Activated naive CD4-positive, alpha-beta T cell treated with anti-CD3 and anti-CD28 coated beads for 36 hours (primary cell): ENCODE results near the gene SEMA4A. TPM values are rescaled to one million over a fixed set of nuclear protein-coding genes. Genes with fewer than 3 reads are reported as not detected.
A peak's percentile ranks its signal among the peaks of the same experiment; 100 is the strongest.

Experiments
- CTCF ChIA-PET: fragments of 350-600 bp; sonication (Branson Sonifier 250); formaldehyde crosslinking; loops from one replicate; lab custom pipeline; 2021; ENCODE audit warnings: antibody characterized with exemption; lab: Charles Lee
- DNase-seq: peaks from one replicate; pipeline ENCODE4 v3.0.0-alpha.2; 2020
- H3K27ac Mint-ChIP-seq: one replicate; pipeline ENCODE4 v1.8.0; 2021; ENCODE audit warnings: mild to moderate bottlenecking, mixed read lengths
- H3K27me3 Mint-ChIP-seq: one replicate; pipeline ENCODE4 v1.8.0; 2021; ENCODE audit warnings: low read depth, mixed read lengths
- H3K36me3 Mint-ChIP-seq: one replicate; pipeline ENCODE4 v1.8.0; 2021; ENCODE audit warnings: low read depth, mixed read lengths
- H3K4me1 Mint-ChIP-seq: one replicate; pipeline ENCODE4 v1.8.0; 2021; ENCODE audit warnings: low read depth, mixed read lengths
- H3K4me3 Mint-ChIP-seq: one replicate; pipeline ENCODE4 v1.8.0; 2021; ENCODE audit warnings: mild to moderate bottlenecking, moderate library complexity, mixed read lengths
- H3K9me3 Mint-ChIP-seq: one replicate; pipeline ENCODE4 v1.8.0; 2021; ENCODE audit warnings: mixed read lengths
- intact Hi-C: fragments of 100-400 bp; cut with micrococcal nuclease; formaldehyde crosslinking; loops from one replicate; pipeline ENCODE4 v1.15.1; 2023
- total RNA-seq, 2 experiments: library from RNA; stranded (reverse); gene quantifications; one replicate each; pipeline ENCODE4 v1.2.3, GENCODE V29; 2021

Gene SEMA4A
- total RNA-seq, 2 experiments from 2014 or later, result 17.4 to 17.5 TPM

- no peaks in the 10 kb centered on the region for H3K9me3 Mint-ChIP-seq
Measured at GRCh38 chr1:156194300-156194652, 40.9 kb downstream of the SEMA4A start.

DNA sequence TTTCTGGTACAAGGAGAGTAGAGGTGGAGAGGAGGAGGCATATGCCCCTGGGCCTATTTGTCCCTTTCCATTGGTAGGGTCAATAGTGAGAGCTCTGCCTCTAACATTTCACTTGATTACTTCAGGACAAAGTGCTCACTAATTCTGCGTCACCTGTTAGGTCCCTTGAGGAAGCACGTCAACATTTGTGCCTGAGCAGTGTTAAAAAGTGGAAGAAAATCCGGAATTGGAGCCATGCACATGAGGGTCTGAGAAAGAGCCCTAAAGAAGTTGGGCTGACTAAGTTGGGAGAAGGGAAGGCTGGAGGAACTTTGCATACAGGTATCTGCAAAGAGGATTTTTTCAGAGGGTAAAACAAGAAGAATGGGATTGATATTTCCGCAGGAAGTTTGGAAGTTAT is 42.5 kb downstream of the SEMA4A start:
- Mint-ChIP-seq H3K4me3 (peak overlapping the region; percentile 79), H3K36me3 (peaks cover 41% of the 10 kb centered on the region), H3K9me3 (no peaks in the 10 kb centered on the region), H3K27me3 (no peaks in the 10 kb centered on the region), H3K4me1 (peaks cover 79% of the 10 kb centered on the region), H3K27ac (no peak overlapping the region)
- CTCF ChIA-PET, result interaction anchor here (1.2 to 9.7 kb wide), 3 partner anchors 17 to 48 kb away, joined by 3 to 90 read pairs (median 5); partner anchors contain the start of gene PMF1
- intact Hi-C loops, result no loop called here
- no peak for DNase-seq

More at GRCh38 chr1:156194300-156194652, 40.9 kb downstream of the SEMA4A start:
- Mint-ChIP-seq H3K27me3 (no peaks in the 10 kb centered on the region), H3K27ac (peak overlapping the region; percentile 74), H3K36me3 (peaks cover 41% of the 10 kb centered on the region), H3K4me1 (peaks cover 64% of the 10 kb centered on the region), H3K4me3 (peak overlapping the region; percentile 79)
- CTCF ChIA-PET, result interaction anchor here (0.6 to 9.7 kb wide), 5 partner anchors 9 to 103 kb away, joined by 3 to 90 read pairs (median 3); no protein-coding TSS in a partner anchor
- intact Hi-C loops, result loop anchor here (1.0 kb wide), 1 partner anchor 24 kb away; no protein-coding TSS in a partner anchor
- DNase-seq, result no peak

- CTCF ChIA-PET, result interaction anchor here (1.2 to 9.7 kb wide), 4 partner anchors 16 to 49 kb away, joined by 3 to 90 read pairs (median 6); partner anchors contain the start of gene PMF1
- intact Hi-C loops, result no loop called here
- peaks cover 79% of the 10 kb centered on the region for H3K4me1 Mint-ChIP-seq
- H3K27me3 Mint-ChIP-seq, result no peaks in the 10 kb centered on the region
- DNase-seq, result no peak
- no peaks in the 10 kb centered on the region for H3K9me3 Mint-ChIP-seq
- H3K27ac Mint-ChIP-seq, result no peak overlapping the region
- H3K36me3 Mint-ChIP-seq, result peaks cover 41% of the 10 kb centered on the region
- peak overlapping the region; percentile 79 for H3K4me3 Mint-ChIP-seq
Measured at GRCh38 chr1:156196445-156196844, 43.1 kb downstream of the SEMA4A start.

- CTCF ChIA-PET, result interaction anchor here (0.9 to 9.7 kb wide), 7 partner anchors 14 to 102 kb away, joined by 3 to 90 read pairs (median 5); partner anchors contain the start of gene PMF1
- intact Hi-C loops, result loop anchor here (1.0 kb wide), 5 partner anchors 13 to 139 kb away; partner anchors contain the start of genes CCT3 and TSACC
- H3K9me3 Mint-ChIP-seq, result no peaks in the 10 kb centered on the region
- peaks cover 66% of the 10 kb centered on the region for H3K4me1 Mint-ChIP-seq
- H3K27me3 Mint-ChIP-seq, result no peaks in the 10 kb centered on the region
- no peak overlapping the region for H3K4me3 Mint-ChIP-seq
- DNase-seq, result peak; percentile 72
- H3K27ac Mint-ChIP-seq, result no peak overlapping the region
- H3K36me3 Mint-ChIP-seq, result peaks cover 40% of the 10 kb centered on the region
Measured at GRCh38 chr1:156198831-156199349, 45.5 kb downstream of the SEMA4A start.

- Mint-ChIP-seq H3K27ac (no peak overlapping the region), H3K36me3 (peaks cover 38% of the 10 kb centered on the region), H3K27me3 (no peaks in the 10 kb centered on the region), H3K4me1 (peaks cover 66% of the 10 kb centered on the region), H3K9me3 (no peaks in the 10 kb centered on the region), H3K4me3 (no peak overlapping the region)
- CTCF ChIA-PET, result interaction anchor here (1.2 to 9.7 kb wide), 2 partner anchors 14 to 25 kb away, joined by 5 to 90 read pairs; no protein-coding TSS in a partner anchor
- intact Hi-C loops, result no loop called here
- DNase-seq, result peak; percentile 34
Measured at GRCh38 chr1:156200044-156200443, 46.7 kb downstream of the SEMA4A start.

DNA sequence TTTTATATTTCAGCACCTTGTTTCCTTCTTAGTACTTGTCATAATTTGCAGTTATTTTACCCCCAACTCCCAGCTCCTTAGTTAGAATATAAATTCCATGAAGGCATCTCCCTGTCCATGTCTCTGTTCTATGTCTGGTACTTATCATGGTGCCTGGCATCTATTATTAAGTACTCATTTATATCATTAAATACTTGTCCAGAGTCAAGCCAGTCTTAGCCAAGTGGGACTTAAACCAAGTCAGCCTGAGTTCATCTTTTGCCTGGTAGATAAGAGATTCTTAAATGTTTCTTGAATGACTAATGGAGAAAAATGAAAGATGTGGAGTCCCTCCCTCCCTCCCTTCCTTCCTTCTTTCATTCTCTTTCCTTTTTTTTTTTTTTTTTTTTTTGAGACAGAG is 49.9 kb downstream of the SEMA4A start:
- CTCF ChIA-PET, result interaction anchor here (0.6 to 1.2 kb wide), 3 partner anchors 10 to 397 kb away, joined by 3 read pairs; partner anchors contain the start of gene SLC25A44
- Mint-ChIP-seq H3K9me3 (no peaks in the 10 kb centered on the region), H3K27me3 (no peaks in the 10 kb centered on the region), H3K27ac (no peak overlapping the region), H3K4me1 (peaks cover 47% of the 10 kb centered on the region), H3K4me3 (peak overlapping the region; percentile 23), H3K36me3 (peaks cover 28% of the 10 kb centered on the region)
- DNase-seq, result no peak
- intact Hi-C loops, result no loop called here

DNA sequence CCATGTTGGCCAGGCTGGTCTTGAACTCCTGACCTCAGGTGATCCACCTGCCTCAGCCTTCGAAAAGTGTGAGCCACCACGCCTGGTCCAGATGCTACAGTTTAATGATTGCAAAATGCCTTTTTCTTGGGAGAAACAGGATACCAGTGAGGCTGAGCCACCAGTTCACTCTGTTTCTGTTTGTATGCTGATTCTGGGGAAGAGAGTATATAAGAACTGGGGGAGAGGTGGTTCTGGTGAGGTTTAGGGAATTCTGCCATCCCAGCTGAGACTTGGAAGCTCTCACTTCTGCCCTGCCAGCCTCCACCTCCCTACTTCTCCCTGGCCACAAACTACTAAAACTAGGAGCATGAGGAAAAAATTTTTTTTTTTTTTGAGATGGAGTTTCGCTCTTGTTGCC is 51.3 kb downstream of the SEMA4A start:
- H3K27ac Mint-ChIP-seq, result no peak overlapping the region
- CTCF ChIA-PET, result interaction anchor here (0.6 to 2.0 kb wide), 3 partner anchors 10 to 20 kb away, joined by 3 to 9 read pairs (median 4); no protein-coding TSS in a partner anchor
- no peak for DNase-seq
- peaks cover 36% of the 10 kb centered on the region for H3K4me1 Mint-ChIP-seq
- no peaks in the 10 kb centered on the region for H3K27me3 Mint-ChIP-seq
- peaks cover 32% of the 10 kb centered on the region for H3K36me3 Mint-ChIP-seq
- no peak overlapping the region for H3K4me3 Mint-ChIP-seq
- intact Hi-C loops, result no loop called here
- H3K9me3 Mint-ChIP-seq, result no peaks in the 10 kb centered on the region

- CTCF ChIA-PET, result interaction anchor here (6.7 kb wide), 1 partner anchor 14 kb away, joined by 54 read pairs; no protein-coding TSS in a partner anchor
- Mint-ChIP-seq H3K27me3 (no peaks in the 10 kb centered on the region), H3K4me3 (no peak overlapping the region), H3K4me1 (peaks cover 40% of the 10 kb centered on the region), H3K27ac (peak overlapping the region; percentile 74), H3K9me3 (no peaks in the 10 kb centered on the region), H3K36me3 (peaks cover 64% of the 10 kb centered on the region)
- intact Hi-C loops, result loop anchor here (5.0 kb wide), 1 partner anchor 234 kb away; the partner anchor contains the start of gene ARHGEF2
- no peak for DNase-seq
Measured at GRCh38 chr1:156211243-156211642, 57.9 kb downstream of the SEMA4A start.

DNA sequence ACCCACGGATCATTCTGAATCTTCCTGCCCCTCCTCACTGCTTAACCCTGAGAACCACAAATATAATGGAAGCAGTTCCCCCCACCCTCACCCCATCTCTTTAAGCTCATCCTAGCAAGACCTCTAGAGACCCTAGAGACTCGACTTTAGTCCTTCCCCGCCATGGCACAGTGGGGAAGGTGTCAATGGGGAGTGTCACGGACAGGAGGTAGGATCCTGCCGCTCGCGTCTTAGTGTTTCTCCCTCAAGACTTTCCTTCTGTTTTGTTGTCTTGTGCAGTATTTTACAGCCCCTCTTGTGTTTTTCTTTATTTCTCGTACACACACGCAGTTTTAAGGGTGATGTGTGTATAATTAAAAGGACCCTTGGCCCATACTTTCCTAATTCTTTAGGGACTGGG is 58.7 kb downstream of the SEMA4A start:
- peak overlapping the region; percentile 79 for H3K4me3 Mint-ChIP-seq
- H3K4me1 Mint-ChIP-seq, result peaks cover 45% of the 10 kb centered on the region

GRCh38 chr1:156212833-156213643 is 59.7 kb downstream of the SEMA4A start, which contains the start of gene PMF1:
TSS of gene PMF1 (plus strand) at chr1:156213007. CDS start at chr1:156213016, 9 bp downstream.
- peak within 1 kb of the TSS; percentile 79 for H3K4me3 Mint-ChIP-seq
- H3K27ac Mint-ChIP-seq, result peak within 1 kb of the TSS; percentile 97
- no peaks in the 10 kb centered on the region for H3K27me3 Mint-ChIP-seq
- intact Hi-C loops, result loop anchor here (1.0 to 5.0 kb wide), 4 partner anchors 10 to 236 kb away; partner anchors contain the start of gene ARHGEF2
- peaks cover 46% of the 10 kb centered on the region for H3K4me1 Mint-ChIP-seq
- peak; percentile 99 for DNase-seq
- no peaks in the 10 kb centered on the region for H3K9me3 Mint-ChIP-seq
- CTCF ChIA-PET, result interaction anchor here (0.6 to 6.7 kb wide), 11 partner anchors 9 to 259 kb away, joined by 3 to 54 read pairs (median 5); partner anchors contain the start of gene SLC25A44
- peaks cover 58% of the 10 kb centered on the region for H3K36me3 Mint-ChIP-seq

More for the DNA sequence above, 58.7 kb downstream of the SEMA4A start:
- CTCF ChIA-PET, result interaction anchor here (1.2 to 6.7 kb wide), 3 partner anchors 13 to 70 kb away, joined by 5 to 54 read pairs (median 8); no protein-coding TSS in a partner anchor
- Mint-ChIP-seq H3K27ac (peak overlapping the region; percentile 97), H3K9me3 (no peaks in the 10 kb centered on the region), H3K27me3 (no peaks in the 10 kb centered on the region), H3K36me3 (peaks cover 65% of the 10 kb centered on the region)
- DNase-seq, result peak; percentile 8
- intact Hi-C loops, result loop anchor here (1.0 to 5.0 kb wide), 2 partner anchors 13 to 235 kb away; partner anchors contain the start of gene ARHGEF2

DNA sequence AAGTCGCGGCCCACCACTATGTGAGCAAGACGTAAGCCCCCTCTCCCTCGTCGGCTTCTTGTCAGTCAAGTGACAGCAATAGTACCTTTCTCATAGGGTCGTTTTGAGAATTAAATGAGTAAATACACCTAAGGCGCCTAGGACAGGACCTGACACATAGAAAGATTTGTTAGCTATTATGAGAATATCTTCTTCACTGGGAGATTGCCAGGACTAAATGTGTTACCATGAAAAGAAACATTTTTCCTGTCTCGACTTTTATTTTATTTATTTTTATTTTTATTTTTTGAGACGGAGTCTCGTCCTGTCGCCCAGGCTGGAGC is 60.2 kb downstream of the SEMA4A start:
- Mint-ChIP-seq H3K27me3 (no peaks in the 10 kb centered on the region), H3K27ac (peak overlapping the region; percentile 97), H3K4me1 (peaks cover 51% of the 10 kb centered on the region), H3K9me3 (no peaks in the 10 kb centered on the region), H3K36me3 (peaks cover 61% of the 10 kb centered on the region), H3K4me3 (peak overlapping the region; percentile 79)
- DNase-seq, result no peak
- CTCF ChIA-PET, result interaction anchor here (0.6 to 6.7 kb wide), 7 partner anchors 11 to 156 kb away, joined by 3 to 54 read pairs (median 5); partner anchors contain the start of gene SLC25A44
- intact Hi-C loops, result loop anchor here (1.0 to 5.0 kb wide), 3 partner anchors 10 to 236 kb away; partner anchors contain the start of gene ARHGEF2
